NCI-H82 treated with DMSO at 0.1 percent for 48 hours (cell line): ENCODE measurements around the gene CFAP90.

Experiments used
- DNase-seq: peaks from one replicate; lab custom pipeline; 2025; ENCODE audit not compliant: unreplicated experiment; lab: John Stamatoyannopoulos, UW

Gene CFAP90

GRCh38 chr5:7824995-7825394 is 25.9 kb downstream of the CFAP90 start:
- DNase-seq, result no peak

DNA sequence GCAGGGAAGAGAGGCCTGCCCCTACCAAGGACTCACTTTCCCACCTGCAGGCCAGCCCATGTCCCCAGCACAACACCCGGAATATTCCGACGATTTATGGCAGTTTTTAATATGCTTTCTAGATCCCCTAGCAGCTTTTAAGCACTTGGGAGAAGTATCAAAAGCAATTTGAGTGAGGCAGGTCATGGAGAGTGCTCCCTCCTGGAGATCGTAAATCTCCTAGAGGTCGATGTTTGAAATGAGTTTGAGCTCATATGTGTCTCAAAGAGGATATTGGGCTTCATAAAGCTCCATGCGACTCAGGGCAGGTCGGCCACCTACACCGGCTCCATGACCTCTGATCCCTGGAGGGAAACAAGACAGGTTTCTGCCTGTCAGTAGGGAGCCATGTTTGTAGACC is 27.3 kb downstream of the CFAP90 start:
- no peak for DNase-seq

DNA sequence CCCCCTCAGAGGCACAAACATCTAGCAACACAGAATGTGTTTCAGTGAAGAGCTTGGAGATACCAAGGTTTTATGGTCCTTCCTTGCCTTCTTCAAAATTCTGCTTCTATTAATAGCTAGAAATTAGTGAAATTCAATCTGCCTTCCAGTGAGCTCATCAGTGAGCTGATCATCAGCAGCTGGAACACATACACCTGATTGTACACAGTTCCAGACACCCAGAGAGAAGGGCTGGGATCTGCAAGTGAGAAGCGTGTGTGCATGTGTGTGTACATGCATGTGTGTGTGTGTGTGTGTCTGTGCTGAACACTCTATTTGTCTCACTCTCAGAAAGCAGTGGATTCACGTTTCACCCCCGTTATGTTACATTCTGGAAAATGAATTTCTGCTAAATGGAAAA is 28.5 kb downstream of the CFAP90 start:
- no peak for DNase-seq

DNA sequence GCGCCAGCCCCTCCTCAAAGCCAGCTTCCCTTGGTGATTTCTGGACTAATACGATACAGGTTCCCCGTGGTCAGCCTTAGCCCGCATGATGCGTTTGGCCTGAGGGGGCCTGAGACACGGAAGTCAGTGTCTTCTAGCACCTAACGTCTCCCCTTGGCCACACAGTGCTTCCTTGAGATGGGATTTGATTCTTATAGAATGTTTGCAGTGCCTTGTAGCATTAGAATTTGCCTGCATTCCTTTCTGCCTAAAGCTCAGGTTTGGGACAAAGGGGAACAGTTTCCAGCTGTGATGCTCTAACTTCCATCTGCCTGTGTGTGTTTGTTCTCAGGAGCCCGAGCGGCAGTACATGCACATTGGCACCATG is 34.4 kb downstream of the CFAP90 start:
- no peak for DNase-seq

DNA sequence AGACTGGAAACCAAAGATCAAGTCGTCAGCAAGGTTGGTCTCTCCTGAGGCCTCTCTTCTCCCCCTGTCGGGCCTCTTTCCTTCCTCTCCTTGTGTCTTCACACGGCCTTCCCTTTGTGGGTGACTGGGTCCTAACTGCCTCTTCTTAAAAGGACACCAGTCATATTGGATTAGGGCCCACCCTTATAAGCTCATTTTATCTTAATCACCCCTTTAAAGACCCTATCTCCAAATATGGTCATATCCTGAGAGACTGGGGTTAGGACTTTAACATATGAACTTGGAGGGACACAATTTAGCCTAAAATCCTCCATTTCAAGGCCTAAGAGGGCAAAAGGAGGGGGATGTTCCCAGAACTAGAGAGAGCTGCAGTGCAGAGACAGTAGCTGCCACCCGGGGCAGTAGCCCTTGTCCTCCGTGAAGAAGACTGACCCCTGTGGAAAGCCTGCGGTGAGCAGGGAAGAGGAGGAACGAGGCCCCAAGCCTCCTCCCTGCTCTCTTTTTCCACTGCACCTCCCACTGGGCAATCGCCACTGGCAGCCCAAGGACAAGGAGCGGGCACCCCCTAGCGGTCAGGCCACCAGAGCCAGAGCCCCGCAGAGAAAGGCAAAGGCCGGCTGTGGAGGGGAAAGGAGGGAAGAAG is 34.9 kb downstream of the CFAP90 start:
- peak; percentile 84 for DNase-seq

DNA sequence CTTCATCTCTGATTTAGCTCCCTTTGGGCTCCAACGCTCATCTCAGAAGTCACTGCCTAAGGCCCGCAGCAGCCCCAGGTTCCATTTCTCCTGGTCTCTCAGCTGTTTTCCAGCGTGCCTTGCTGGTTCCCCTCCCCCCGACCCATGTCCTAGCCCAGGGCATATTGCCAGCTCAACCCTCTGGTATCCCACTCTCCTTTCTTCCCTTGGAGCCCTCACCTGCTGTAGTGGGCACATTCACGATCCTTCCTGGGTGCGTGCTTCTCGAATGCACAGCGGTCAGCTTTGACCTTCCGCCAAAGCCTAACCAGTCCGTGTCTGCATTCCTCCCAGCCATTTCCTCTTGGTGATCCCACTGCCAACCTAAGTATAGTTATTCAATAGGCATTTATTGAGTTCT is 36.1 kb downstream of the CFAP90 start:
- no peak for DNase-seq

- DNase-seq, result no peak
Observed at GRCh38 chr5:7813576-7813975, 37.4 kb downstream of the CFAP90 start.

DNA sequence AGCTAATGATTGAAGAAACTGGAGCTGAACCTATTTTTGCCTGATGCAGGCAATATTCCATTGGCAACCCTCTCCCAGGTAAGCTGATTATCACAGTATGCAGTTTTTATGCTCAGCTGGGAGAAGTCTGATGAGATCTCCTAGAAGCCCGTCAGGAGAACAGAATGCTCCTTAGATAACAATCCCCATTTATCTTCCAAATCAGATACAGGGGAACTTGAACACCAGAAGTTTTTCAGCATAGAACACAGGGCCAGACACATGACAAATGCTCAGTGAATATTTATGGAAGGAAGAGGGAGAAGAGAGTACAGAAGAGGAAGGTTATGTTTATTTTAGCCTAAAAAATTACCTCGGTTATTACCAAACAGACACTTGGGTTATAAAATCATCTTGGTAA is 37.9 kb downstream of the CFAP90 start:
- no peak for DNase-seq

- DNase-seq, result no peak
Observed at GRCh38 chr5:7811715-7812114, 39.2 kb downstream of the CFAP90 start.

DNA sequence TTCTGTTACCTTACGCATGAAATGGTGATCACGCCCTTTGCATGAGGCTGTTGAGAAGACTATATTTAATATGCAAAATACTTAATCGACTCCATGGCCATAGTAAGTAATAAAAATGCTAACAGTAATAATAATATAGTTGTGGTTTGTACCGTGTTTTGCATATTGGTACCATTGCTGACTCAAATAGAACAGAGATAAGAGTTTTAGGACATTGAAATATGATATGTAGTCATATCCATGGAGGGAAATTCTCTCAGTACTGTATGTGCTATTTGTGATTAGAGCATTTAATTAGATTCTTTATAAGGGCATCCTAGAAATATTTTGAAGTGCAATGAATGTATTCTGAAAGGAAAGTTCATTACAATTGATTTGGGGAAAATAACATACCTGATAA is 41.9 kb downstream of the CFAP90 start:
- no peak for DNase-seq

DNA sequence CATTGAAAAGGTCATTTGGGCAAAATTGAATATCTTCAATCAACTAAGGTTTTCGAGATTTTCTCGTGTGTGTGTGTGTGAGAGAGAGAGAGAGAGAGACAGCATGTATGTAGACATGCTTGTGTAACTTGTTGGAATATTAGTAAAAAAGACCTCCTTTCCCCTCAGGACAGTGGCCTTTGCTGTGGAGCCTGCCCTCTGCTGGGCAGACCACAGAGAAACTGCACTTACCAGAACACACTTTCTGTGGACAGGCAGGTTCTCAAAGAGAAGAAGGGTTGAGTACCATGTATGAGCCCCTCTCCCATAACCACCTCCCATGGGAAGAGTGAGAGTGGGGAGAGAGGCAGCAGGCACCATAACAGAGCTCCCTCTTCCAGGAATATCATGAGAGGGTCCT is 45.6 kb downstream of the CFAP90 start:
- DNase-seq, result no peak

- DNase-seq, result no peak
Observed at GRCh38 chr5:7803937-7804336, 47.0 kb downstream of the CFAP90 start.

GRCh38 chr5:7802855-7803254 is 48.1 kb downstream of the CFAP90 start:
- DNase-seq, result no peak

DNA sequence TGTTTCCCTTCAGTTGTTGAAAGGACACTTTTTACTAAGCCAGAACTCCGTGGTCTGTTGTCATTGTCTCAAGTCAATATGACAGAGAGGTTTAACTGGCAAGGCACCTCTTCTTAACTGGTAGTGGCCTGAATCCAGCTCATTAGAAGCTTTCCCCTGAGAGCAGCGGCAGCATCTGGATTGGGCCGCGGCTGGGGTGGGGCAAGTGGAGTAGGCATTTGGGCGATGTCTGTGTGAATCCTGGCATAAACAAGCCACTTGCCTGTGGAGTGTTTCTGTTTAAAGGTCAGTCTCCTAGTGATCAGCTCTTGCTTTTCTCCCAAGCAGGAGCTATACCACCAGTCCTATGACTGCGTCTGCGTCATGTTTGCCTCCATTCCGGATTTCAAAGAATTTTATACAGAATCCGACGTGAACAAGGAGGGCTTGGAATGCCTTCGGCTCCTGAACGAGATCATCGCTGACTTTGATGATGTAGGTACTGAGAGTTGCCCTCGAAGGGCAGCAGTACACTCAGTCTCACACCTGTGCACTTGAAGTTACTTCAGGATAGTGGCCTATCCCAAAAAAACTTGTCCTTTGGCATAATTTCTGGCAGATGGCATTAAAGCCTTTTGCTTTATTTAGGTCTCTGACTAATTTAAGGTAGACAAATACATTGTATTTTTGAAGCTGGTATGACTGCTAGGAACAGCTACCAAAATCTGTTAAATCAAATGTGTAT is 48.9 kb downstream of the CFAP90 start:
- DNase-seq, result no peak

GRCh38 chr5:7795306-7795705 is 55.6 kb downstream of the CFAP90 start:
- no peak for DNase-seq

- no peak for DNase-seq
Observed at GRCh38 chr5:7794823-7795222, 56.1 kb downstream of the CFAP90 start.

- DNase-seq, result no peak
Observed at GRCh38 chr5:7794311-7794710, 56.6 kb downstream of the CFAP90 start.

DNA sequence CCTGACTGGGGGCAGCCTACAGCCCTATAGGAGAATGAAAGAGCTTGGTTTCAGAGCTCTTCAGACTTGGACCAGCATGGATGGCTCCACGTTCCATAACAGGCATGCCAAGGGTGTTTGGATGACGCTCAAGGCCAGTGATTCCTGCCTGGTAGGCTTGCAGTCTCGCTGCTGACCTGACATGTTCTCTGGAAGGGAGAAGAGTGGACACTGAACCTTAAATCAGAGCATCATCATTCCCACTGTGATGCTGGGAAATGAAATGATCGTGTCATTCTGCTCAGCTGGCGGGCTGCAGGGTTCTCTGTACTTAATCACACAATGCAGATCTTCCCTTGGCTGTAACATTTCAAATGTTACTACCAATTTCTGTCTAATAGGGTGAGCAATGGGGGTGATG is 57.0 kb downstream of the CFAP90 start:
- no peak for DNase-seq

DNA sequence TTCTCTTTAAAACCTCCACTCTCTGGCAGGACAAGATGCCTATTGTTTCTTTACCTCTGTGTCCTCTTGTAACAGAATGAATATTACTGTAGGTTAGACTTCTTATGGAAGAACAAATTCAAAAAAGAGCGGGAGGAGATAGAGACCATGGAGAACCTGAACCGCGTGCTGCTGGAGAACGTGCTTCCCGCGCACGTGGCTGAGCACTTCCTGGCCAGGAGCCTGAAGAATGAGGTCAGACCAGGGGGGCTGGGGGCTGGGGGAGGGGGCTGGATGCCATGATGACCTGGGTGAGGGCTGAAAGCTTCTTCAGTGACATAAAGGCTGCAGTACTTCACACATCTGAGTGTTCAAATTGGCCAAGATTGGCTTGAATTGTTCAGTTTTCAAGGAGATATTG is 61.4 kb downstream of the CFAP90 start:
- no peak for DNase-seq

DNA sequence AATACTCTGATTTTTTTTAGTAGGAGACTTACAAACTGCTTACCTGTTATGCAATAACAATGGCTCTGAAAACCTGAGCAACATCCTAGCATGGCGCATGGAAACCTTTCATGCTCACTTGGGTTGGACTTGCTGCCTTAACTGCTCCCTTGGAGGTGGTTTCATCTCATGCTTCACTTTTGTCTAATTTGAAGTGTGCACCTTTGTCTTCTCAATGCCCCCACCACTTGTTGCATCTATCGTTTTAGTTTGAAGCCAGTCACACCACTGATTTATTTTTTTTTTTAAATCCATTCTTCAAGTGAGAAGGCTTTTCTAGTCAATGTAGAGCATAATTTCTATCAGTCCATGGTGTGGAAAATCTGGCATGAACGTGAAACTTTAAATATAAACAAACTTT is 63.2 kb downstream of the CFAP90 start:
- no peak for DNase-seq

- no peak for DNase-seq
Observed at GRCh38 chr5:7784683-7785380, 66.1 kb downstream of the CFAP90 start.

GRCh38 chr5:7781899-7782298 is 69.0 kb downstream of the CFAP90 start:
- DNase-seq, result no peak
